Karpas-422 (cell line): Measurements from ENCODE around the gene GUCA1C. TPM values are rescaled to one million over a fixed set of nuclear protein-coding genes. Genes with fewer than 3 reads are reported as not detected.

Experiments used
- DNase-seq: peaks from one replicate; pipeline ENCODE4 v3.0.0-alpha.2; 2015
- H2AFZ ChIP-seq: fragments of 200-600 bp; sonication (generic); 2 replicates; pipeline ENCODE4 v1.6.1; 2014; ENCODE audit warnings: antibody characterized with exemption, low read length, mixed read lengths
- H3K27ac ChIP-seq: fragments of 200-600 bp; sonication (generic); 2 replicates; pipeline ENCODE4 v1.5.1; 2014; ENCODE audit warnings: mild to moderate bottlenecking, low read length, moderate library complexity
- H3K27me3 ChIP-seq: fragments of 200-600 bp; sonication (generic); 2 replicates; pipeline ENCODE4 v1.6.1; 2014; ENCODE audit warnings: low read length, mixed read lengths
- H3K36me3 ChIP-seq: fragments of 200-600 bp; sonication (generic); 2 replicates; pipeline ENCODE4 v1.6.1; 2014; ENCODE audit warnings: low read length, mixed read lengths; ENCODE audit not compliant: insufficient read depth
- H3K4me1 ChIP-seq: fragments of 200-600 bp; sonication (generic); 2 replicates; pipeline ENCODE4 v1.6.1; 2014; ENCODE audit warnings: mild to moderate bottlenecking, low read length, mixed read lengths
- H3K4me2 ChIP-seq: fragments of 200-600 bp; sonication (generic); 2 replicates; pipeline ENCODE4 v1.6.1; 2014; ENCODE audit warnings: low read length, low read depth, mild to moderate bottlenecking; ENCODE audit not compliant: poor library complexity, severe bottlenecking
- H3K4me3 ChIP-seq: fragments of 200-600 bp; sonication (generic); 2 replicates; pipeline ENCODE4 v1.5.1; 2014; ENCODE audit warnings: mild to moderate bottlenecking, antibody characterized with exemption, low read length, mixed read lengths
- H3K79me2 ChIP-seq: fragments of 200-600 bp; sonication (generic); 2 replicates; pipeline ENCODE4 v1.6.1; 2014; ENCODE audit warnings: mild to moderate bottlenecking, low read length, mixed read lengths
- H3K9ac ChIP-seq: fragments of 200-600 bp; sonication (generic); 2 replicates; pipeline ENCODE4 v1.6.0; 2014; ENCODE audit warnings: low read length
- H3K9me2 ChIP-seq: fragments of 200-600 bp; sonication (generic), shearing (Covaris generic); replicated peaks from 2 replicates; pipeline ENCODE4 v1.6.0; 2014; ENCODE audit warnings: mild to moderate bottlenecking, low read length, moderate library complexity; ENCODE audit not compliant: insufficient read depth
- H3K9me3 ChIP-seq: fragments of 300-700, 200-600 bp; sonication (generic); 2 replicates; pipeline ENCODE4 v1.6.1; 2014; ENCODE audit warnings: low read length, mixed read lengths
- H4K20me1 ChIP-seq: fragments of 200-600 bp; sonication (generic); 2 replicates; pipeline ENCODE4 v1.6.1; 2014; ENCODE audit warnings: mild to moderate bottlenecking, antibody characterized with exemption, low read length, low read depth; ENCODE audit not compliant: insufficient read depth
- total RNA-seq: library from RNA; depleted of rRNA; stranded (reverse); fragments of >200 nt; shearing (Covaris generic); gene quantifications from 2 replicates; pipeline ENCODE4 v1.2.3, GENCODE V29; 2014; ENCODE audit warnings: low replicate concordance

Gene GUCA1C
- total RNA-seq, 1 experiment from 2014 or later: not detected

- Histone ChIP-seq H3K4me2 (no peak overlapping the region), H4K20me1 (no peaks in the 10 kb centered on the region), H2AFZ (no peak overlapping the region), H3K36me3 (no peaks in the 10 kb centered on the region), H3K9me3 (no peaks in the 10 kb centered on the region), H3K27ac (no peak overlapping the region), H3K27me3 (no peaks in the 10 kb centered on the region), H3K4me1 (no peaks in the 10 kb centered on the region), H3K79me2 (no peaks in the 10 kb centered on the region), H3K9ac (no peak overlapping the region), H3K9me2 (no peaks in the 10 kb centered on the region), H3K4me3 (no peak overlapping the region)
- no peak for DNase-seq
These were observed 58.7 kb downstream of the GUCA1C start for GRCh38 chr3:108894981-108895380.

GRCh38 chr3:108891833-108892232, 61.8 kb downstream of the GUCA1C start:
- DNase-seq: no peak
- no peaks in the 10 kb centered on the region for H4K20me1 ChIP-seq
- no peaks in the 10 kb centered on the region for H3K79me2 ChIP-seq
- H3K27ac ChIP-seq: no peak overlapping the region
- no peak overlapping the region for H3K9ac ChIP-seq
- no peaks in the 10 kb centered on the region for H3K36me3 ChIP-seq
- no peaks in the 10 kb centered on the region for H3K9me3 ChIP-seq
- no peaks in the 10 kb centered on the region for H3K9me2 ChIP-seq
- H3K4me1 ChIP-seq: no peaks in the 10 kb centered on the region
- no peak overlapping the region for H2AFZ ChIP-seq
- H3K4me2 ChIP-seq: no peak overlapping the region
- H3K27me3 ChIP-seq: no peaks in the 10 kb centered on the region
- no peak overlapping the region for H3K4me3 ChIP-seq

- Histone ChIP-seq H3K9me2 (no peaks in the 10 kb centered on the region), H3K9ac (no peak overlapping the region), H3K36me3 (no peaks in the 10 kb centered on the region), H3K4me2 (no peak overlapping the region), H2AFZ (no peak overlapping the region), H3K27ac (no peak overlapping the region), H3K4me1 (no peaks in the 10 kb centered on the region), H3K4me3 (no peak overlapping the region), H4K20me1 (no peaks in the 10 kb centered on the region), H3K27me3 (no peaks in the 10 kb centered on the region), H3K79me2 (no peaks in the 10 kb centered on the region), H3K9me3 (no peaks in the 10 kb centered on the region)
- no peak for DNase-seq
These were observed 65.9 kb downstream of the GUCA1C start for GRCh38 chr3:108887777-108888176.

GRCh38 chr3:108887121-108887520, 66.6 kb downstream of the GUCA1C start:
- Histone ChIP-seq H3K9me2 (no peaks in the 10 kb centered on the region), H3K4me2 (no peak overlapping the region), H3K79me2 (no peaks in the 10 kb centered on the region), H3K9ac (no peak overlapping the region), H3K36me3 (no peaks in the 10 kb centered on the region), H3K4me1 (no peaks in the 10 kb centered on the region), H3K27me3 (no peaks in the 10 kb centered on the region), H3K27ac (no peak overlapping the region), H2AFZ (no peak overlapping the region), H4K20me1 (no peaks in the 10 kb centered on the region), H3K4me3 (no peak overlapping the region), H3K9me3 (no peaks in the 10 kb centered on the region)
- no peak for DNase-seq

GRCh38 chr3:108883373-108883772, 70.3 kb downstream of the GUCA1C start:
- Histone ChIP-seq H4K20me1 (no peaks in the 10 kb centered on the region), H3K4me2 (no peak overlapping the region), H3K27ac (no peak overlapping the region), H3K36me3 (no peaks in the 10 kb centered on the region), H3K9me2 (no peaks in the 10 kb centered on the region), H3K4me3 (no peak overlapping the region), H3K9me3 (no peaks in the 10 kb centered on the region), H3K79me2 (no peaks in the 10 kb centered on the region), H3K9ac (no peak overlapping the region), H3K27me3 (no peaks in the 10 kb centered on the region), H2AFZ (no peak overlapping the region), H3K4me1 (no peaks in the 10 kb centered on the region)
- no peak for DNase-seq

GRCh38 chr3:108882762-108883161, 70.9 kb downstream of the GUCA1C start:
- H3K9ac ChIP-seq: no peak overlapping the region
- H3K27ac ChIP-seq: no peak overlapping the region
- no peaks in the 10 kb centered on the region for H3K4me1 ChIP-seq
- H2AFZ ChIP-seq: no peak overlapping the region
- no peak for DNase-seq
- H3K4me3 ChIP-seq: no peak overlapping the region
- no peaks in the 10 kb centered on the region for H4K20me1 ChIP-seq
- no peaks in the 10 kb centered on the region for H3K9me2 ChIP-seq
- H3K4me2 ChIP-seq: no peak overlapping the region
- no peaks in the 10 kb centered on the region for H3K27me3 ChIP-seq
- H3K9me3 ChIP-seq: no peaks in the 10 kb centered on the region
- H3K36me3 ChIP-seq: no peaks in the 10 kb centered on the region
- H3K79me2 ChIP-seq: no peaks in the 10 kb centered on the region

GRCh38 chr3:108879915-108880314, 73.8 kb downstream of the GUCA1C start:
- no peaks in the 10 kb centered on the region for H3K79me2 ChIP-seq
- no peak overlapping the region for H2AFZ ChIP-seq
- DNase-seq: peak; percentile 45
- H3K9ac ChIP-seq: no peak overlapping the region
- no peak overlapping the region for H3K27ac ChIP-seq
- H3K4me2 ChIP-seq: no peak overlapping the region
- no peak overlapping the region for H3K4me3 ChIP-seq
- H4K20me1 ChIP-seq: no peaks in the 10 kb centered on the region
- H3K4me1 ChIP-seq: no peaks in the 10 kb centered on the region
- no peaks in the 10 kb centered on the region for H3K9me2 ChIP-seq
- no peaks in the 10 kb centered on the region for H3K36me3 ChIP-seq
- H3K27me3 ChIP-seq: no peaks in the 10 kb centered on the region
- no peaks in the 10 kb centered on the region for H3K9me3 ChIP-seq

- Histone ChIP-seq H3K4me2 (no peak overlapping the region), H3K27ac (no peak overlapping the region), H3K36me3 (no peaks in the 10 kb centered on the region), H4K20me1 (no peaks in the 10 kb centered on the region), H3K9ac (no peak overlapping the region), H2AFZ (no peak overlapping the region), H3K9me2 (no peaks in the 10 kb centered on the region), H3K9me3 (no peaks in the 10 kb centered on the region), H3K27me3 (no peaks in the 10 kb centered on the region), H3K4me3 (no peak overlapping the region), H3K79me2 (no peaks in the 10 kb centered on the region), H3K4me1 (no peaks in the 10 kb centered on the region)
- no peak for DNase-seq
These were observed 75.8 kb downstream of the GUCA1C start for GRCh38 chr3:108877901-108878300.

GRCh38 chr3:108863799-108864135, 89.9 kb downstream of the GUCA1C start:
- H3K9me2 ChIP-seq: no peaks in the 10 kb centered on the region
- H3K79me2 ChIP-seq: no peaks in the 10 kb centered on the region
- no peaks in the 10 kb centered on the region for H3K4me1 ChIP-seq
- no peak for DNase-seq
- no peaks in the 10 kb centered on the region for H3K27me3 ChIP-seq
- H4K20me1 ChIP-seq: no peaks in the 10 kb centered on the region
- no peak overlapping the region for H3K9ac ChIP-seq
- H3K4me2 ChIP-seq: no peak overlapping the region
- no peaks in the 10 kb centered on the region for H3K9me3 ChIP-seq
- H3K4me3 ChIP-seq: no peak overlapping the region
- no peak overlapping the region for H2AFZ ChIP-seq
- no peaks in the 10 kb centered on the region for H3K36me3 ChIP-seq
- no peak overlapping the region for H3K27ac ChIP-seq
